ENCODE measurements around the gene CDC5L.
A peak's percentile ranks its signal among the peaks of the same experiment; 100 is the strongest.

The CDC5L gene

DNA sequence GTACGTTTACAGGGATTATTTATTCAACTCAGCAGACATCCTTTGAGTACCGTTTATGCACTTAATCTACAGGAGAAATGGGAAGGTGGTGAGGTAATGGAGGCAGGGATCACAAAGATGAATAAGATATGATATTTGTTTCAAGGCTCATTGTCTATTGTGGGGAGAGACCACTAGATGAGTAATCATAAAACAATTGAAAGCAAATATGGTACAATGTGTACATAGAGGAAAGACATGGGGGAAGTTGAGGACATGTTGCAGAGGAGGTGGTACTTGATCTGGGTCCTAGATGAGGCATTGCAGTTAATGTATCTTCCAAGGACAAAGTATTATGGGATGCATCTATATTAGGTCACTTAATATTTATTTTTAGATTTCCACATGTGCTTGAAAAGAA lies 13.7 kb upstream of the CDC5L start:
- H3K36me3 ChIP-seq (ENCODE audit: control insufficient read depth in 2 of 2, insufficient read depth in 2 of 2, low read length in 2 of 2): no peaks in the 10 kb centered on the region
- H3K27me3 ChIP-seq (ENCODE audit: control insufficient read depth in 1 of 2, insufficient read depth in 2 of 2, low read length in 2 of 2): peaks cover 3 to 7% of the 10 kb centered on the region in 2 donors
- H3K9ac ChIP-seq (ENCODE audit: low read length in 2 of 2): no peak overlapping the region
- no peaks in the 10 kb centered on the region for H3K4me1 ChIP-seq (ENCODE audit: control insufficient read depth, insufficient read depth, low read length)
- no peak overlapping the region for H3K27ac ChIP-seq (ENCODE audit: low read length)
- H3K9me3 ChIP-seq (ENCODE audit: control insufficient read depth in 2 of 2, low read length in 2 of 2): no peaks in the 10 kb centered on the region
- no peak overlapping the region for H3K4me3 ChIP-seq (ENCODE audit: low read length in 2 of 2)

DNA sequence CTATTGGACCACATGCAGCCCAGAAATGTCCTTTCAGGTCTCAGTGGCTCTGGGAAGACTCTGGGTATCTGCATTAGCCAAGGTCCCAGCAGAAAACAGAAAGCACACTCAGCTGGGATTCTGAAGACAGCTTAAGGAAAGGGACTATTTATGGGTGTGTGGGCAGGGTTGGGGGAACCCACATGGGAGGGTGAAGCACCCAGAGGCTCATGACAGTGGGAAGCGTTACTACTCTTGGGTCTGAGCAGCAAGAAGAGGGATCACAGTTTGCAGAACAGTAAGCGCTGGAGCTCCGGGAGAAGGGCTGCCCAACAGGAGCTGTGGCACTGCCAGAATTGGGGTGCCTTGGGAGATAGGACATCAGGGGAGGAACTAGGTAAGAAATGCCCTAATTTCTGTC lies 12.4 kb upstream of the CDC5L start:
- Histone ChIP-seq H3K27me3 (ENCODE audit: control insufficient read depth in 1 of 2, insufficient read depth in 2 of 2, low read length in 2 of 2) (peaks cover 3 to 7% of the 10 kb centered on the region in 2 donors), H3K36me3 (ENCODE audit: control insufficient read depth in 2 of 2, insufficient read depth in 2 of 2, low read length in 2 of 2) (no peaks in the 10 kb centered on the region), H3K4me1 (ENCODE audit: control insufficient read depth, insufficient read depth, low read length) (no peaks in the 10 kb centered on the region), H3K4me3 (ENCODE audit: low read length in 2 of 2) (no peak overlapping the region), H3K27ac (ENCODE audit: low read length) (no peak overlapping the region), H3K9ac (ENCODE audit: low read length in 2 of 2) (no peak overlapping the region), H3K9me3 (ENCODE audit: control insufficient read depth in 2 of 2, low read length in 2 of 2) (no peaks in the 10 kb centered on the region)

DNA sequence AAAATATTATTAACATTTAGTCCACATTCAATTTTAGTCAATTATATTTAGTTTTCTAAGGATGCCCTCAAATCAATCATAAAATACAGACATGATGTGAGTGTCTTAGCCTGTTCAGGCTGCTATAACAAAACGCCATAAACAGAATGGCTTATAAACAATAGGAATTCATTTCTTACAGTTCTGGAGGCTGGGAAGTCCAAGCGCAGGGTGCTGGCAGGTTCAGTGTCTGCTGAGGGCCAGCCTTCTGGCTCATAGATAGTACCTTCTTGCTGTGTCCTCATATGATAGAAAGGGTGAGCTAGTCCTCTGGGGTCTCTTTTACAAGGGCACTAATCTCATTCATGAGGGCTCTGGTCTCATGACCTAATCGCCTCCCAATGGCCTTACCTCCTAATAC lies 10.0 kb upstream of the CDC5L start:
- no peak overlapping the region for H3K27ac ChIP-seq (ENCODE audit: low read length)
- no peaks in the 10 kb centered on the region for H3K9me3 ChIP-seq (ENCODE audit: control insufficient read depth in 2 of 2, low read length in 2 of 2)
- no peak overlapping the region for H3K9ac ChIP-seq (ENCODE audit: low read length in 2 of 2)
- peaks cover 3 to 7% of the 10 kb centered on the region in 2 donors for H3K27me3 ChIP-seq (ENCODE audit: control insufficient read depth in 1 of 2, insufficient read depth in 2 of 2, low read length in 2 of 2)
- no peak overlapping the region for H3K4me3 ChIP-seq (ENCODE audit: low read length in 2 of 2)
- H3K36me3 ChIP-seq (ENCODE audit: control insufficient read depth in 2 of 2, insufficient read depth in 2 of 2, low read length in 2 of 2): no peaks in the 10 kb centered on the region
- no peaks in the 10 kb centered on the region for H3K4me1 ChIP-seq (ENCODE audit: control insufficient read depth, insufficient read depth, low read length)

DNA sequence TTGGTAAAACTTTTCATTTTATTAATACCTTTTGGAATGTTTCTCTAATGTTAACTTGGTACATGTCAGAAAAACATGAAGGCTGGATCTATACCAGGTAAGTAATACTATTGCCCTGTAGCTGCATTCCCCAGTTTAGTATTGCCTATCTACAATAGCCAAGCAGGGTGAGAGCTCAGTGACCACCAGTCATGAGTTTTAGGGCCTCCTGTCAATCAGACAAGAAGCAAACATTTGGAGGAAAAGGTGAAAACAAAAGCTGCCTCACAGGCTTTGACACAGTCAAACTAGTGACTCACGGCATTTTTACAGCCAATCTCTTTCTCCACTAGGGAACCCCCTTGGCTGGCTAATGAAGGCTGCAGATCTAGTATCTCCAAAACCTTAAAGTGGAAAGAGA lies 9.5 kb upstream of the CDC5L start:
- H3K36me3 ChIP-seq (ENCODE audit: control insufficient read depth in 2 of 2, insufficient read depth in 2 of 2, low read length in 2 of 2): no peaks in the 10 kb centered on the region
- H3K27ac ChIP-seq (ENCODE audit: low read length): no peak overlapping the region
- H3K9ac ChIP-seq (ENCODE audit: low read length in 2 of 2): no peak overlapping the region
- peaks cover 3 to 7% of the 10 kb centered on the region in 2 donors for H3K27me3 ChIP-seq (ENCODE audit: control insufficient read depth in 1 of 2, insufficient read depth in 2 of 2, low read length in 2 of 2)
- no peaks in the 10 kb centered on the region for H3K9me3 ChIP-seq (ENCODE audit: control insufficient read depth in 2 of 2, low read length in 2 of 2)
- no peak overlapping the region for H3K4me3 ChIP-seq (ENCODE audit: low read length in 2 of 2)
- no peaks in the 10 kb centered on the region for H3K4me1 ChIP-seq (ENCODE audit: control insufficient read depth, insufficient read depth, low read length)

DNA sequence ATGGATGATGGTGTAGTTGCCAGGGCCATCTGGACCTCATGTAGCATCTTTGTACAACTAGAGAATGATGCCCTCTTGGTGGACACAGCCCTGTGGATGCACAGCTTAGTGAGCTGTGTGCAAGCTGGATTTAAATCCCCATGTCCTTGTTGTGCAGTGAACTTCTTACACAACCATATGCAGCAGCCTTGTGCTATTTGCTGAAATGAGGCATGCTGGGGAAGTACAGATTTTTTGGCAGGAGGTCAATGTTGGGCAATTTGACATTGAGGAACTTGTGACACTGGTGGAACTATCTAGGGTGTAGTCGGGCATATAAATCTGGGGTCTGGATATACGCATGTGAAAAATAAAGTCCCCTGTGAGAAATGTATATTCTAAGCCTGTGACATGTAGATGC lies 5.8 kb upstream of the CDC5L start:
- Histone ChIP-seq H3K4me1 (ENCODE audit: control insufficient read depth, insufficient read depth, low read length) (peaks cover 2% of the 10 kb centered on the region), H3K36me3 (ENCODE audit: control insufficient read depth in 2 of 2, insufficient read depth in 2 of 2, low read length in 2 of 2) (no peaks in the 10 kb centered on the region), H3K4me3 (ENCODE audit: low read length in 2 of 2) (no peak overlapping the region), H3K27ac (ENCODE audit: low read length) (no peak overlapping the region), H3K9me3 (ENCODE audit: control insufficient read depth in 2 of 2, low read length in 2 of 2) (no peaks in the 10 kb centered on the region), H3K27me3 (ENCODE audit: control insufficient read depth in 1 of 2, insufficient read depth in 2 of 2, low read length in 2 of 2) (no peaks in the 10 kb centered on the region), H3K9ac (ENCODE audit: low read length in 2 of 2) (no peak overlapping the region)

DNA sequence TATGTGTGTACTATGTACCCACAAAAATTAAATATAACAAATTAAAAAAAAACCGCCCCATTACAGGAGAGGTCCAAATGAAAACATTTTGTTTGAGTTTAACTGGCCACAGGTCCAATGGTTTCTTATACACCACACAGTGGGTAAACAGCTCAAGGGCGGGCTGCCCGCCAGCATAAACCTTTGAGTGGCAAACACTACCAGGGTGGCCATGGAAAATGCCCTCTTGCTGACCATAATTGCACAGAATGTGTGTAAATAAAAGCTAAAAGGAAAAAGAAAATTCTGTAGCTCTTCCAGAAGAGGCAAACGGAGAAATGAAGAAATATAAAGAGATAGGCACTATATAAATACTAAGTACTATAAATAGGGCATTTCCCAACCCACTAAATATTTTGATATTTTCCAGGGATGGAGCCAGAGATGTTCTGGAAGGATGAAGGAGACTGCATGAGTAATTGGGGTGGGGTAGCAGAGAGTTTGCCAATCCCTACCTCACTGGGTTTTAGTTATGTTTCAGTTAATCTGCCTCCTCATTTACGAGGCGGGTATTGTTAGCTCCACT lies 1.1 kb upstream of the CDC5L start:
- peaks cover 3% of the 10 kb centered on the region in 2 donors for H3K36me3 ChIP-seq (ENCODE audit: control insufficient read depth in 2 of 2, insufficient read depth in 2 of 2, low read length in 2 of 2)
- no peaks in the 10 kb centered on the region for H3K27me3 ChIP-seq (ENCODE audit: control insufficient read depth in 1 of 2, insufficient read depth in 2 of 2, low read length in 2 of 2)
- H3K9me3 ChIP-seq (ENCODE audit: control insufficient read depth in 2 of 2, low read length in 2 of 2): no peaks in the 10 kb centered on the region
- H3K4me3 ChIP-seq (ENCODE audit: low read length in 2 of 2): peak overlapping the region; percentile 94 to 95
- H3K4me1 ChIP-seq (ENCODE audit: control insufficient read depth, insufficient read depth, low read length): peaks cover 14% of the 10 kb centered on the region
- peak overlapping the region; percentile 97 for H3K27ac ChIP-seq (ENCODE audit: low read length)
- H3K9ac ChIP-seq (ENCODE audit: low read length in 2 of 2): peak overlapping the region; percentile 93 to 94

DNA sequence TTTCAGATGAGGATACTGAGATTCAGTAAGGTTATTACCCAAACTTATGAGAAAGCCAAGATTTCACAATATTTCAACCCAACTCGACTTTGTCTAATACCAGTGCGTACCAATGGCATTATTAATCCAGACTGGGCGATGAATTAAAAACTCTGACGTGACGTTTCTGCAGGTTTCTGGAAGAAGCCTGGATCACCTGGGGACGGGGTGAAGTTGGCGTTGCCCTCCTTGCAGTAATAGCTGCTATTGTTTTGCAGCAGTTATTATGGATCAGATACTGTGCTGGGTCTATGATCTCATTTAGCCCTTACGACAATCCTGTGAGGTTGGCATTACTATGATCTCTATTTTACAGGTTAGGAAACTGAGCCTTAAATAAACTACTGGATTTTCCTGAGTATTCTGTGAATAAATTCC lies 569 bp upstream of the CDC5L start:
- H3K4me1 ChIP-seq (ENCODE audit: control insufficient read depth, insufficient read depth, low read length): peaks cover 14% of the 10 kb centered on the region
- H3K27ac ChIP-seq (ENCODE audit: low read length): peak overlapping the region; percentile 97

DNA sequence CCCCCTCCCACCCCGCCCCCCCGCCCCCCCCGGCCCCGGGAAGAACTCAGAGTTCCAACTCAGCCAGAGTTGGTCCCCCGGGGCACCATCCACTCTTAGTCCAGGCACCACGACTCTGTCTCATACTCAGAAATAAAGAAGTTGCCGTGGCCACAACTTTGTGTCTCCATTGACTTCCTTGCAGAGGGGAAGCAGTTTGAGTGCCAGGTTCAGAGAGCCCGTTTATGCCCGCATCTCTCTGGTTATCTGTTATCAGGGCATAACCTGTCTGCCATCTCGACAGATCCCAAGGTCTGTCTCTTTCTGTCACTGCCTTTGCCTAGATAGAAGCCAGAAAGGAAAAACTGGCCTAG lies 605 bp downstream of the CDC5L start:
- Histone ChIP-seq H3K4me1 (ENCODE audit: control insufficient read depth, insufficient read depth, low read length) (peaks cover 14% of the 10 kb centered on the region), H3K27ac (ENCODE audit: low read length) (no peak overlapping the region), H3K9ac (ENCODE audit: low read length in 2 of 2) (peak overlapping the region; percentile 40 to 75), H3K36me3 (ENCODE audit: control insufficient read depth in 2 of 2, insufficient read depth in 2 of 2, low read length in 2 of 2) (peaks cover 6 to 12% of the 10 kb centered on the region in 2 donors), H3K4me3 (ENCODE audit: low read length in 2 of 2) (peak overlapping the region; percentile 60 to 94), H3K9me3 (ENCODE audit: control insufficient read depth in 2 of 2, low read length in 2 of 2) (no peaks in the 10 kb centered on the region), H3K27me3 (ENCODE audit: control insufficient read depth in 1 of 2, insufficient read depth in 2 of 2, low read length in 2 of 2) (no peaks in the 10 kb centered on the region)

More for the DNA sequence above, 569 bp upstream of the CDC5L start:
- H3K27me3 ChIP-seq (ENCODE audit: control insufficient read depth in 1 of 2, insufficient read depth in 2 of 2, low read length in 2 of 2): no peaks in the 10 kb centered on the region
- peak overlapping the region; percentile 93 to 94 for H3K9ac ChIP-seq (ENCODE audit: low read length in 2 of 2)
- H3K4me3 ChIP-seq (ENCODE audit: low read length in 2 of 2): peak overlapping the region; percentile 94 to 95
- H3K36me3 ChIP-seq (ENCODE audit: control insufficient read depth in 2 of 2, insufficient read depth in 2 of 2, low read length in 2 of 2): peaks cover 3 to 6% of the 10 kb centered on the region in 2 donors
- no peaks in the 10 kb centered on the region for H3K9me3 ChIP-seq (ENCODE audit: control insufficient read depth in 2 of 2, low read length in 2 of 2)

DNA sequence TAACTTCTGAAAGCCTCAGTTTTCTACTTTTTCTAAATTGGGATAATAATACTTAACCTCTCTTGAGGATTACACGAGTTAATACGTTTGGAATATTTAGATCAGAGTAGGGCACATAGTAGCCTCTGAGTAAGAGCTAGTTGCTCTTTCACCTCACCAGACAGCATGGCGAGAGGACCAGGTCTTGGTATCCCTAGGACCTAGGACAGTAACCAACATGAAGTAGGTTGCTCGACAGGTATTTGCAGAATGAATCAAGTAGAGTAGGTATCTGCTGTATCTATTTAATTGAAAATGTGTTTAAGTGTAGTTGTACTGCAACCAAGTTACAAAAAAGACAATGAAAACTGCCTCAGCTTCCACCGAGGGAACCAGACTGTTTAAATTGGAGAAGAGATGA lies 1.4 kb downstream of the CDC5L start:
- Histone ChIP-seq H3K4me1 (ENCODE audit: control insufficient read depth, insufficient read depth, low read length) (peaks cover 14% of the 10 kb centered on the region), H3K27me3 (ENCODE audit: control insufficient read depth in 1 of 2, insufficient read depth in 2 of 2, low read length in 2 of 2) (no peaks in the 10 kb centered on the region), H3K9me3 (ENCODE audit: control insufficient read depth in 2 of 2, low read length in 2 of 2) (no peaks in the 10 kb centered on the region), H3K36me3 (ENCODE audit: control insufficient read depth in 2 of 2, insufficient read depth in 2 of 2, low read length in 2 of 2) (peaks cover 14 to 18% of the 10 kb centered on the region in 2 donors), H3K4me3 (ENCODE audit: low read length in 2 of 2) (peak overlapping the region; percentile 60 to 94), H3K9ac (ENCODE audit: low read length in 2 of 2) (peak overlapping the region in 1 of 2 donors; percentile 40), H3K27ac (ENCODE audit: low read length) (no peak overlapping the region)

DNA sequence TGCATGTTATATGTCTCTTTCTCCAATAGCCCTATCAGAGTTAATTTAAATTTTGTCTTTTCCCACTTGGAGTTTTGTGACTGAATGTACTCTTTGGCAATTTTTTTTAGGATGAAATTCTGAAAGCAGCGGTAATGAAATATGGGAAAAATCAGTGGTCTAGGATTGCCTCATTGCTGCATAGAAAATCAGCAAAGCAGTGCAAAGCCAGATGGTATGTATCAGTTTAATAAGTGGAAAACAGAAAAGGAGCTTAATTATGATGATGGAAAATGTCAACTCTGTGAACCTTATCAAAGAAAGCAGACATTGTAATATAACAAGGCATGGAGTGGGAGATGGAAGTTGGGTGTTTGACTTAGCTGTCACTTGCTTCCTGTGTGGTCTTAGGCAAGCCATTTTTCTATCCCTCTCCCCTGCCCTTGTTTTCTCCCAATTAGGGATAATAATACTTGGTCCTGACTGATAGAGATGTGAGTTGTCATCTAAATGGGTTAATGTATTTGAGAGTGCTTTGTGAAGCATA lies 2.7 kb downstream of the CDC5L start:
- Histone ChIP-seq H3K9me3 (ENCODE audit: control insufficient read depth in 2 of 2, low read length in 2 of 2) (no peaks in the 10 kb centered on the region), H3K9ac (ENCODE audit: low read length in 2 of 2) (no peak overlapping the region), H3K36me3 (ENCODE audit: control insufficient read depth in 2 of 2, insufficient read depth in 2 of 2, low read length in 2 of 2) (peaks cover 24 to 26% of the 10 kb centered on the region in 2 donors)

DNA sequence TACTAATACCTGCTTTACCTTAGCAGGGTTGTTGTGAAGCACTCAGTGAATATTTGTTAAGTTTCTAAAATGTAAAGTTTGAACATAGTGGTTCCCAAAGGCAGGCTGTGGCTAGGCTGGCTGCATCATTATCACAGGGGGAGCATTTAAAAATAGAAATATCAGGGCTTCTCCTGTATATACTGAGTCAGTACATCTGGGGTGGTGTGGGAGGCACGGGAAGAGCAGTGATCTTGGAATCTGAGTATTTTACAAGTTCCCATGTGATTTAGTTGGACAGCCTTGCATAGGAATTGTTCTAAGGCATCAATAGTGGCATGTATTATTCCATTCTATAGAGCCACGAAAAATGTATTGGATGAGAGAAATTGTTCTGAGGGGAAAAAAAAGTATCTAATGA lies 8.0 kb downstream of the CDC5L start:
- H3K27me3 ChIP-seq (ENCODE audit: control insufficient read depth in 1 of 2, insufficient read depth in 2 of 2, low read length in 2 of 2): no peaks in the 10 kb centered on the region
- H3K9ac ChIP-seq (ENCODE audit: low read length in 2 of 2): no peak overlapping the region
- no peaks in the 10 kb centered on the region for H3K9me3 ChIP-seq (ENCODE audit: control insufficient read depth in 2 of 2, low read length in 2 of 2)
- H3K36me3 ChIP-seq (ENCODE audit: control insufficient read depth in 2 of 2, insufficient read depth in 2 of 2, low read length in 2 of 2): peaks cover 39 to 45% of the 10 kb centered on the region in 2 donors
- no peak overlapping the region for H3K27ac ChIP-seq (ENCODE audit: low read length)
- no peaks in the 10 kb centered on the region for H3K4me1 ChIP-seq (ENCODE audit: control insufficient read depth, insufficient read depth, low read length)
- no peak overlapping the region for H3K4me3 ChIP-seq (ENCODE audit: low read length in 2 of 2)

More for the DNA sequence above, 2.7 kb downstream of the CDC5L start:
- Histone ChIP-seq H3K27me3 (ENCODE audit: control insufficient read depth in 1 of 2, insufficient read depth in 2 of 2, low read length in 2 of 2) (no peaks in the 10 kb centered on the region), H3K27ac (ENCODE audit: low read length) (no peak overlapping the region), H3K4me3 (ENCODE audit: low read length in 2 of 2) (no peak overlapping the region), H3K4me1 (ENCODE audit: control insufficient read depth, insufficient read depth, low read length) (peaks cover 14% of the 10 kb centered on the region)
